B cell (primary cell): Measurements from ENCODE around the gene THAP5. TPM values are rescaled to one million over a fixed set of nuclear protein-coding genes. Genes with fewer than 3 reads are reported as not detected.

Experiments used
- ATAC-seq: fragments of 200-7000 bp; cut with Tn5 transposase; one replicate; pipeline ENCODE4 v1.10.0; 2021; ENCODE audit warnings: low read depth, mild to moderate bottlenecking, moderate number of reproducible peaks, moderate library complexity
- CTCF ChIA-PET: fragments of 350-600 bp; sonication (Branson Sonifier 250); formaldehyde crosslinking; loops from one replicate; lab custom pipeline; 2021; ENCODE audit warnings: antibody characterized with exemption, inconsistent platforms; lab: Charles Lee
- POLR2A ChIA-PET: fragments of 350-600 bp; sonication (Branson Sonifier 250); formaldehyde crosslinking; loops from one replicate; lab custom pipeline; 2021; ENCODE audit warnings: antibody characterized with exemption; lab: Charles Lee
- DNase-seq: peaks from one replicate; pipeline ENCODE4 v3.0.0; 2013
- H2AFZ ChIP-seq: 2 replicates; pipeline ENCODE4 v1.6.1; 2012; ENCODE audit warnings: mild to moderate bottlenecking, low read depth, low read length; ENCODE audit not compliant: insufficient read depth, poor library complexity, severe bottlenecking
- H3K27ac ChIP-seq, 2 donors: 1 replicate in 1 of 2; 2 replicates in 1 of 2; pipeline ENCODE4 v1.5.1; 2012 to 2013; ENCODE audit warnings: low read length in 2 of 2, mild to moderate bottlenecking in 2 of 2, moderate library complexity in 1 of 2
- H3K27me3 ChIP-seq, 4 experiments: fragments of 200-600 bp in 1 of 4; sonication (generic) in 1 of 4; replicated peaks in 1 of 4; 1 replicate in 2 of 4; 2 replicates in 2 of 4; pipeline versions ENCODE4 v1.6.1 to v1.7.0; 2013 to 2016; ENCODE audit warnings: low read length in 3 of 4, mild to moderate bottlenecking in 2 of 4, mixed read lengths in 1 of 4, moderate library complexity in 1 of 4; ENCODE audit not compliant: insufficient read depth in 4 of 4, control insufficient read depth in 3 of 4; ENCODE audit errors: control extremely low read depth in 1 of 4
- H3K36me3 ChIP-seq, 2 experiments: replicated peaks in 1 of 2; 1 replicate in 1 of 2; 2 replicates in 1 of 2; pipeline versions ENCODE4 v1.6.1 to v1.7.1; 2013; ENCODE audit warnings: low read length in 1 of 2; ENCODE audit not compliant: insufficient read depth in 2 of 2, control insufficient read depth in 1 of 2; ENCODE audit errors: control extremely low read depth in 1 of 2, extremely low read depth in 1 of 2
- H3K4me1 ChIP-seq, 2 donors: fragments of 200-600 bp in 1 of 2; sonication (generic) in 1 of 2; 1 replicate in 1 of 2; 2 replicates in 1 of 2; pipeline versions ENCODE4 v1.5.1 to v1.6.1; 2013 to 2017; ENCODE audit warnings: low read length in 2 of 2; ENCODE audit not compliant: control insufficient read depth in 2 of 2, insufficient read depth in 2 of 2
- H3K4me2 ChIP-seq: replicated peaks from 2 replicates; pipeline ENCODE3; 2012; ENCODE audit warnings: mild to moderate bottlenecking, low read depth, low read length; ENCODE audit not compliant: poor library complexity, severe bottlenecking
- H3K4me3 ChIP-seq, 5 experiments: fragments of 200-600 bp in 1 of 5; sonication (generic) in 1 of 5; 1 replicate in 3 of 5; 2 replicates in 2 of 5; pipeline versions ENCODE4 v1.5.1 to v1.7.0; 2011 to 2016; ENCODE audit warnings: low read length in 4 of 5, mild to moderate bottlenecking in 4 of 5, low read depth in 2 of 5, control low read depth in 1 of 5, moderate library complexity in 1 of 5; ENCODE audit not compliant: insufficient read depth in 1 of 5; ENCODE audit errors: control extremely low read depth in 1 of 5, extremely low read depth in 1 of 5
- H3K79me2 ChIP-seq: fragments of 200-600 bp; sonication (generic); one replicate; pipeline ENCODE4 v1.6.0; 2016; ENCODE audit warnings: low read length; ENCODE audit not compliant: control insufficient read depth, insufficient read depth
- H3K9ac ChIP-seq: fragments of 200-600 bp; sonication (generic); 2 replicates; pipeline ENCODE4 v1.6.1; 2017; ENCODE audit warnings: mild to moderate bottlenecking, low read length, moderate library complexity
- H3K9me3 ChIP-seq, 3 donors: one replicate each; pipeline versions ENCODE4 v1.6.1 to v1.7.1; 2013; ENCODE audit warnings: low read length in 2 of 3; ENCODE audit not compliant: control insufficient read depth in 2 of 3, insufficient read depth in 1 of 3; ENCODE audit errors: control extremely low read depth in 1 of 3
- H4K20me1 ChIP-seq: 2 replicates; pipeline ENCODE4 v1.6.0; 2012; ENCODE audit warnings: mild to moderate bottlenecking, low read length; ENCODE audit not compliant: insufficient read depth, control insufficient read depth, poor library complexity, severe bottlenecking
- H3K27ac Mint-ChIP-seq: one replicate; pipeline ENCODE4 v1.8.0; 2021; ENCODE audit warnings: mixed read lengths
- H3K27me3 Mint-ChIP-seq: one replicate; pipeline ENCODE4 v1.8.0; 2021; ENCODE audit warnings: mixed read lengths
- H3K4me1 Mint-ChIP-seq: one replicate; pipeline ENCODE4 v1.8.0; 2021; ENCODE audit warnings: mixed read lengths
- H3K4me3 Mint-ChIP-seq: one replicate; pipeline ENCODE4 v1.8.0; 2021; ENCODE audit warnings: mixed read lengths
- H3K9me3 Mint-ChIP-seq: one replicate; pipeline ENCODE4 v1.8.0; 2022; ENCODE audit warnings: mixed read lengths; ENCODE audit not compliant: insufficient read depth
- EZH2 ChIP-seq: IDR thresholded peaks from 2 replicates; pipeline ENCODE4 v1.6.1; 2012; ENCODE audit warnings: borderline replicate concordance, low read depth, mild to moderate bottlenecking, moderate library complexity, low read length; ENCODE audit not compliant: insufficient read depth, poor library complexity, severe bottlenecking
- WGBS: methylation state at CpG from one replicate; pipeline ENCODE4 v1.1.5; 2013; ENCODE audit warnings: missing lambda C conversion rate; ENCODE audit not compliant: insufficient coverage; 5-methylcytosine and 5-hydroxymethylcytosine counted together
- intact Hi-C: fragments of 100-400 bp; cut with micrococcal nuclease; formaldehyde crosslinking; loops from one replicate; pipeline ENCODE4 v1.10.0; 2022
- polyA plus RNA-seq: library from polyadenylated mRNA; depleted of rRNA; stranded (reverse); fragments of >200 nt; gene quantifications from 2 replicates; pipeline ENCODE4 v1.2.3, GENCODE V29; 2012
- total RNA-seq, 2 donors: library from RNA; stranded (reverse); fragments of 120-200 nt in 1 of 2; gene quantifications; 1 replicate in 1 of 2; 2 replicates in 1 of 2; pipeline versions ENCODE4 v1.2.3 to v1.2.4, GENCODE V29; 2013 to 2022
- TF ChIP-seq, protein P1 (sequence below): fragments of 200-600 bp; IDR thresholded peaks from one replicate; pipeline ENCODE4 v1.8.0; 2022; ENCODE audit warnings: antibody characterized with exemption, mild to moderate bottlenecking

The THAP5 gene
- total and polyA plus RNA-seq, 2 donors (not counting 1 experiment from before 2014, with no cell fraction given), result 9.3 to 49.0 TPM

DNA sequence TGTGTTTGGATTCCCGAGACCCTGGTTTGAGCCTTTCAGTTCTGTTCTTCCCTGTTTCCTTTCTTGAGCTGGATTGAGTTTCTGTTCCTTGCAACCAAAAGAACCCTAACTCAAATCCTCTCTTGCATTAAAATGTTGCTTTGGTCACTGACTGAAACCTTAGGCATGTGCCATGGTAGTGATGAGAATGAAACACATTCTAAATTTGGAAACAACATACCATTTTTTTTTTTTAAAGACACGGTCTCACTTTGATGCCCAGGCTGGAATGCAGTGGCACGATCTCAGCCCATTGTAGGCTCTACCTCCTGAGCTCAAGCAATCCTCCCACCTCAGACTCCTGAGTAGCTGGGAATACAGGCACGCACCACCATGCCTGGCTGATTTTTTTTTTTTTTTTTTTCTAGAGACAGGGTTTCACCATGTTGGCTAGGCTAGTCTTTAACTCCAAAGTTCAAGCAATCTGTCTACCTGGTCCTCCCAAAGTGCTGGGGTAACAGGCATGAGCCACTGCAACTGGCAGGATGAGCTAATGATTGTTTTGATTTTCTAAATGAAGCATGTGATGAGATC is 8.4 kb downstream of the THAP5 start:
- H3K27me3 ChIP-seq, result no peaks in the 10 kb centered on the region
- no peak overlapping the region for H3K9ac ChIP-seq
- ATAC-seq (no peak), DNase-seq (no peak)
- Mint-ChIP-seq H3K27me3 (no peaks in the 10 kb centered on the region), H3K9me3 (peaks cover 16% of the 10 kb centered on the region), H3K4me3 (no peak overlapping the region), H3K27ac (peak overlapping the region; percentile 53), H3K4me1 (peaks cover 21% of the 10 kb centered on the region)
- no peaks in the 10 kb centered on the region for H4K20me1 ChIP-seq
- ChIA-PET CTCF (interaction anchor here (0.6 to 1.5 kb wide), 6 partner anchors 8 to 66 kb away, joined by 3 to 4 read pairs (median 3); partner anchors contain the start of genes DNAJB9 and THAP5), POLR2A (interaction anchor here (1.2 kb wide), 1 partner anchor 8 kb away, joined by 3 read pairs; the partner anchor contains the start of genes DNAJB9 and THAP5)
- no peak overlapping the region for H2AFZ ChIP-seq
- WGBS, result 100% methylated on average over 1 of the region's 4 CpGs
- peaks cover 0 to 3% of the 10 kb centered on the region in 2 donors for H3K4me1 ChIP-seq
- H3K36me3 ChIP-seq, result peaks cover 6 to 9% of the 10 kb centered on the region in 2 experiments
- intact Hi-C loops, result loop anchor here (10.0 kb wide), 1 partner anchor 666 kb away; the partner anchor contains the start of gene DLD
- H3K27ac ChIP-seq, result no peak overlapping the region
- peaks cover 0 to 19% (median 12%) of the 10 kb centered on the region in 3 donors for H3K9me3 ChIP-seq
- no peak for TF ChIP-seq EZH2
- TF ChIP-seq, protein P1, sequence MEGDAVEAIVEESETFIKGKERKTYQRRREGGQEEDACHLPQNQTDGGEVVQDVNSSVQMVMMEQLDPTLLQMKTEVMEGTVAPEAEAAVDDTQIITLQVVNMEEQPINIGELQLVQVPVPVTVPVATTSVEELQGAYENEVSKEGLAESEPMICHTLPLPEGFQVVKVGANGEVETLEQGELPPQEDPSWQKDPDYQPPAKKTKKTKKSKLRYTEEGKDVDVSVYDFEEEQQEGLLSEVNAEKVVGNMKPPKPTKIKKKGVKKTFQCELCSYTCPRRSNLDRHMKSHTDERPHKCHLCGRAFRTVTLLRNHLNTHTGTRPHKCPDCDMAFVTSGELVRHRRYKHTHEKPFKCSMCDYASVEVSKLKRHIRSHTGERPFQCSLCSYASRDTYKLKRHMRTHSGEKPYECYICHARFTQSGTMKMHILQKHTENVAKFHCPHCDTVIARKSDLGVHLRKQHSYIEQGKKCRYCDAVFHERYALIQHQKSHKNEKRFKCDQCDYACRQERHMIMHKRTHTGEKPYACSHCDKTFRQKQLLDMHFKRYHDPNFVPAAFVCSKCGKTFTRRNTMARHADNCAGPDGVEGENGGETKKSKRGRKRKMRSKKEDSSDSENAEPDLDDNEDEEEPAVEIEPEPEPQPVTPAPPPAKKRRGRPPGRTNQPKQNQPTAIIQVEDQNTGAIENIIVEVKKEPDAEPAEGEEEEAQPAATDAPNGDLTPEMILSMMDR, result no peak
- no peak overlapping the region for H3K4me2 ChIP-seq
- no peak overlapping the region for H3K4me3 ChIP-seq
- H3K79me2 ChIP-seq, result peaks cover 47% of the 10 kb centered on the region

DNA sequence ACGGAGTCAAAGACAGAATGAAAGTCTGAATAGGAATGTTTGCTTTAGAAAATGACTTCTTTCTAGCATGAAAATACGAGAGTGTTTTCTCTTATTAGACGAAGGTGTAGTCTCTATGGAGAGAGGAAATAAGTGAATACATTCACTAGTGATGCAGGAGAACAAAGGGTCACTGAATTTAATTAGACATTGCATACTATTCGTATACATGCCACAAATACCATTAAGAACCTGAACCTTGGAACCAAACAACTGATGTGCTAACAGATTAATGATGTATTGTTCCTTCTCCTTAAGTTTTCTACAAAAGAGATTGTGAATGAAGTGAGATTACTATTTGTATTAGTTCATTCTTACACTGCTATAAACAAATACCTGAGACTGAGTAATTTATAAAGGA is 10.3 kb downstream of the THAP5 start:
- 100% methylated on average over 1 of the region's 4 CpGs for WGBS
- no peak overlapping the region for H3K27ac ChIP-seq
- no peak for DNase-seq
- ATAC-seq, result no peak
- no peak overlapping the region for H3K4me3 ChIP-seq
- peaks cover 19% of the 10 kb centered on the region for H3K9me3 Mint-ChIP-seq
- peaks cover 30% of the 10 kb centered on the region for H3K79me2 ChIP-seq
- no peak overlapping the region for H3K9ac ChIP-seq
- H3K4me1 ChIP-seq, result peaks cover 13 to 17% of the 10 kb centered on the region in 2 donors
- H3K9me3 ChIP-seq, result peaks cover 0 to 23% (median 22%) of the 10 kb centered on the region in 3 donors
- no peaks in the 10 kb centered on the region for H4K20me1 ChIP-seq
- TF ChIP-seq, protein P1, result no peak
- no peak for TF ChIP-seq EZH2
- H3K27me3 Mint-ChIP-seq, result no peaks in the 10 kb centered on the region
- ChIA-PET POLR2A (no interaction called here), CTCF (interaction anchor here (1.2 kb wide), 2 partner anchors 63 to 107 kb away, joined by 3 read pairs; no protein-coding TSS in a partner anchor)
- no peak overlapping the region for H2AFZ ChIP-seq
- H3K27ac Mint-ChIP-seq, result no peak overlapping the region
- H3K27me3 ChIP-seq, result no peaks in the 10 kb centered on the region
- intact Hi-C loops, result no loop called here
- peaks cover 28% of the 10 kb centered on the region for H3K4me1 Mint-ChIP-seq
- no peak overlapping the region for H3K4me3 Mint-ChIP-seq
- H3K36me3 ChIP-seq, result peaks cover 5% of the 10 kb centered on the region in 2 experiments
- H3K4me2 ChIP-seq, result no peak overlapping the region
